GM23338 (cell line): ENCODE data around the gene LGR5. TPM values are rescaled to one million over a fixed set of nuclear protein-coding genes. Genes with fewer than 3 reads are reported as not detected.

Source experiments
- ATAC-seq: fragments of 200-7000 bp; cut with Tn5 transposase; 3 replicates; pipeline ENCODE4 v1.9.1; 2020
- DNase-seq: peaks from one replicate; pipeline ENCODE4 v3.0.0-alpha.2; 2015; ENCODE audit warnings: low spot score
- H2AFZ ChIP-seq: fragments of 200-600 bp; sonication (generic); 2 replicates; pipeline ENCODE4 v1.8.0; 2016; ENCODE audit warnings: antibody characterized with exemption, mild to moderate bottlenecking, moderate library complexity
- H3F3A ChIP-seq: fragments of 200-600 bp; sonication (generic); replicated peaks from 2 replicates; pipeline ENCODE4 v1.8.0; 2017; ENCODE audit warnings: antibody characterized with exemption, mixed run types, low read depth
- H3K27ac ChIP-seq: fragments of 200-600 bp; sonication (generic); 2 replicates; pipeline ENCODE4 v1.6.1; 2016; ENCODE audit warnings: low read depth
- H3K27me3 ChIP-seq: fragments of 200-600 bp; sonication (generic); 2 replicates; pipeline ENCODE4 v1.8.0; 2016; ENCODE audit warnings: mild to moderate bottlenecking, mixed run types, moderate library complexity; ENCODE audit not compliant: insufficient read depth
- H3K36me3 ChIP-seq: fragments of 200-600 bp; sonication (generic); 2 replicates; pipeline ENCODE4 v1.8.0; 2016; ENCODE audit warnings: mild to moderate bottlenecking; ENCODE audit not compliant: insufficient read depth
- H3K4me1 ChIP-seq: fragments of 200-600 bp; sonication (generic); 2 replicates; pipeline ENCODE4 v1.8.0; 2016; ENCODE audit warnings: mild to moderate bottlenecking, moderate library complexity; ENCODE audit not compliant: insufficient read depth
- H3K4me2 ChIP-seq: fragments of 200-600 bp; sonication (generic); 2 replicates; pipeline ENCODE4 v1.7.1; 2017; ENCODE audit warnings: mixed run types
- H3K4me3 ChIP-seq: fragments of 200-600 bp; sonication (generic); 2 replicates; pipeline ENCODE4 v1.6.1; 2016; ENCODE audit warnings: mixed run types
- H3K79me2 ChIP-seq: fragments of 200-600 bp; sonication (generic); replicated peaks from 2 replicates; pipeline ENCODE4 v1.8.0; 2017; ENCODE audit warnings: mild to moderate bottlenecking; ENCODE audit not compliant: insufficient read depth
- H3K9me2 ChIP-seq: fragments of 200-600 bp; sonication (generic); 2 replicates; pipeline ENCODE4 v1.8.0; 2017; ENCODE audit not compliant: insufficient read depth
- H4K20me1 ChIP-seq: fragments of 200-600 bp; sonication (generic); replicated peaks from 2 replicates; pipeline ENCODE4 v1.8.0; 2017; ENCODE audit warnings: mild to moderate bottlenecking; ENCODE audit not compliant: insufficient read depth
- H3K27ac Mint-ChIP-seq: 2 replicates; pipeline ENCODE4 v1.8.0; 2020; ENCODE audit warnings: inconsistent platforms, mild to moderate bottlenecking, moderate library complexity, mixed read lengths
- H3K27me3 Mint-ChIP-seq: 3 replicates; pipeline ENCODE4 v1.8.0; 2022; ENCODE audit warnings: low read depth, mild to moderate bottlenecking, moderate library complexity, mixed read lengths, inconsistent platforms; ENCODE audit not compliant: insufficient read depth, poor library complexity
- H3K36me3 Mint-ChIP-seq: 3 replicates; pipeline ENCODE4 v1.8.0; 2021; ENCODE audit warnings: low read depth, mild to moderate bottlenecking, inconsistent platforms, moderate library complexity, mixed read lengths
- H3K4me1 Mint-ChIP-seq: 3 replicates; pipeline ENCODE4 v1.8.0; 2020; ENCODE audit warnings: mild to moderate bottlenecking, inconsistent platforms, mixed read lengths
- H3K4me3 Mint-ChIP-seq: 3 replicates; pipeline ENCODE4 v1.8.0; 2021; ENCODE audit warnings: moderate library complexity, mild to moderate bottlenecking, inconsistent platforms, mixed read lengths
- H3K9me3 Mint-ChIP-seq: 3 replicates; pipeline ENCODE4 v1.8.0; 2020; ENCODE audit warnings: moderate library complexity, mild to moderate bottlenecking, inconsistent platforms, mixed read lengths
- CREB1 ChIP-seq: fragments of 250-450 bp; sonication (Bioruptor Pico); IDR thresholded peaks from 2 replicates; pipeline ENCODE4 v1.5.0; 2020; ENCODE audit warnings: low read depth, mild to moderate bottlenecking, moderate library complexity
- CTCF ChIP-seq, 2 experiments: fragments of 200-600 bp in 1 of 2; sonication (generic) in 1 of 2; conservative IDR thresholded peaks; 2 replicates each; pipeline versions ENCODE4 v1.5.1 to v1.6.1; 2016 to 2017; ENCODE audit warnings: antibody characterized with exemption in 2 of 2, low read depth in 2 of 2, mild to moderate bottlenecking in 2 of 2, moderate library complexity in 1 of 2
- ETS1 ChIP-seq: IDR thresholded peaks from 2 replicates; pipeline ENCODE4 v1.6.1; 2016; ENCODE audit warnings: antibody characterized with exemption
- EZH2 ChIP-seq: fragments of 200-600 bp; sonication (generic); IDR thresholded peaks from one replicate; pipeline ENCODE4 v1.8.0; 2017; ENCODE audit warnings: antibody characterized with exemption, mild to moderate bottlenecking, low read depth; ENCODE audit not compliant: unreplicated experiment
- EZH2phosphoT487 ChIP-seq: fragments of 200-600 bp; sonication (generic); IDR thresholded peaks from one replicate; pipeline ENCODE4 v1.8.1; 2018; ENCODE audit warnings: antibody characterized with exemption; ENCODE audit not compliant: unreplicated experiment
- JUNB ChIP-seq: IDR thresholded peaks from one replicate; pipeline ENCODE4 v1.6.1; 2016; ENCODE audit warnings: antibody characterized with exemption; ENCODE audit not compliant: unreplicated experiment
- NANOG ChIP-seq: IDR thresholded peaks from 2 replicates; pipeline ENCODE4 v1.6.1; 2016; ENCODE audit warnings: antibody characterized with exemption, borderline replicate concordance
- POLR2AphosphoS5 ChIP-seq: IDR thresholded peaks from 2 replicates; pipeline ENCODE4 v1.6.1; 2016; ENCODE audit warnings: antibody characterized with exemption, low read depth
- REST ChIP-seq: IDR thresholded peaks from one replicate; pipeline ENCODE4 v1.6.1; 2018; ENCODE audit warnings: antibody characterized with exemption; ENCODE audit not compliant: unreplicated experiment
- STAT1 ChIP-seq: IDR thresholded peaks from one replicate; pipeline ENCODE4 v1.6.1; 2016; ENCODE audit warnings: antibody characterized with exemption; ENCODE audit not compliant: unreplicated experiment
- ZNF331 ChIP-seq: fragments of 250-450 bp; sonication (Bioruptor Pico); IDR thresholded peaks from 2 replicates; pipeline ENCODE4 v1.5.0; 2020; ENCODE audit warnings: low read depth, mild to moderate bottlenecking, moderate library complexity
- ZNF462 ChIP-seq: fragments of 250-450 bp; sonication (Bioruptor Pico); IDR thresholded peaks from 2 replicates; pipeline ENCODE4 v1.5.0; 2020; ENCODE audit warnings: mild to moderate bottlenecking, moderate library complexity
- polyA plus RNA-seq: library from polyadenylated mRNA; unstranded; fragments of >200 nt; fragmentation: Nextera tagmentation; extraction: Ambion mirVana; gene quantifications from 2 replicates; pipeline ENCODE4 v1.2.1, GENCODE V29; 2016
- total RNA-seq: library from RNA; depleted of rRNA; stranded (reverse); fragments of >200 nt; shearing (Covaris generic); gene quantifications from 2 replicates; pipeline ENCODE4 v1.2.3, GENCODE V29; 2014

Gene LGR5
- total and polyA plus RNA-seq, 2 experiments from 2014 or later, result 0.17 to 0.26 TPM

DNA sequence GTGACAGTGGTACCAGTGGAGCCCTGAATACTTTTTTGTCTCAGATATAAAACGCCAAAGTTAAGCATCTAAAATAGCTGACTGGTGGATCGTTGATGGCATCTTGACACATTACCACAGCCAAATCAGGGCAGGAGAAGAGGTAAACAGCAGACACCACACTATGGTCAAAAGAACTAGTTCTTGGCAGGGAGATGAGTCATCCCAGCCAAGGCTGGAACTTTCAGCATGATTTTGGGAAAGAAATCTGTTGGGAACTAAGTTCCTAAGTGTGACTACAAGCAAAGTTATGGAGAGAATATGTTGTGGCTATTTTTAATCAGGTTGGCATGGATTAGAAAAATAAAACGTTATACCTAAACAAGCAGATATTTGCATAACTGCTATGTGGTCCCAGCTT, 36.9 kb downstream of the LGR5 start:
- Histone ChIP-seq H3K27ac (no peak overlapping the region), H3K27me3 (no peaks in the 10 kb centered on the region), H3K4me1 (no peaks in the 10 kb centered on the region), H4K20me1 (no peaks in the 10 kb centered on the region), H3K36me3 (no peaks in the 10 kb centered on the region), H3K9me2 (no peaks in the 10 kb centered on the region), H3K4me2 (no peak overlapping the region), H3F3A (no peaks in the 10 kb centered on the region), H3K4me3 (no peak overlapping the region), H2AFZ (no peak overlapping the region), H3K79me2 (no peaks in the 10 kb centered on the region)
- Mint-ChIP-seq H3K9me3 (no peaks in the 10 kb centered on the region), H3K4me1 (no peaks in the 10 kb centered on the region), H3K36me3 (no peaks in the 10 kb centered on the region), H3K27ac (no peak overlapping the region), H3K27me3 (no peaks in the 10 kb centered on the region), H3K4me3 (no peak overlapping the region)
- no peak for ATAC-seq
- no peak for TF ChIP-seq ETS1
- no peak for TF ChIP-seq NANOG
- TF ChIP-seq POLR2AphosphoS5, result no peak
- no peak for TF ChIP-seq CREB1 (CRISPR knock-in tag)
- TF ChIP-seq JUNB, result no peak
- TF ChIP-seq EZH2phosphoT487, result no peak
- TF ChIP-seq STAT1, result no peak
- TF ChIP-seq ZNF331 (CRISPR knock-in tag), result no peak
- TF ChIP-seq ZNF462, result no peak
- no peak for TF ChIP-seq EZH2
- TF ChIP-seq REST, result no peak
- no peak for TF ChIP-seq CTCF (conservative IDR thresholded peaks at IDR 0.05; ENCODE audit: low read depth in 2 of 2)
- DNase-seq, result no peak
